GM23338 (cell line): ENCODE results near the gene MICAL2.

Experiments
- CREB1 ChIP-seq: fragments of 250-450 bp; sonication (Bioruptor Pico); IDR thresholded peaks from 2 replicates; pipeline ENCODE4 v1.5.0; 2020; ENCODE audit warnings: low read depth, mild to moderate bottlenecking, moderate library complexity
- ETS1 ChIP-seq: IDR thresholded peaks from 2 replicates; pipeline ENCODE4 v1.6.1; 2016; ENCODE audit warnings: antibody characterized with exemption
- EZH2 ChIP-seq: fragments of 200-600 bp; sonication (generic); IDR thresholded peaks from one replicate; pipeline ENCODE4 v1.8.0; 2017; ENCODE audit warnings: antibody characterized with exemption, mild to moderate bottlenecking, low read depth; ENCODE audit not compliant: unreplicated experiment
- EZH2phosphoT487 ChIP-seq: fragments of 200-600 bp; sonication (generic); IDR thresholded peaks from one replicate; pipeline ENCODE4 v1.8.1; 2018; ENCODE audit warnings: antibody characterized with exemption; ENCODE audit not compliant: unreplicated experiment
- JUNB ChIP-seq: IDR thresholded peaks from one replicate; pipeline ENCODE4 v1.6.1; 2016; ENCODE audit warnings: antibody characterized with exemption; ENCODE audit not compliant: unreplicated experiment
- POLR2AphosphoS5 ChIP-seq: IDR thresholded peaks from 2 replicates; pipeline ENCODE4 v1.6.1; 2016; ENCODE audit warnings: antibody characterized with exemption, low read depth
- REST ChIP-seq: IDR thresholded peaks from one replicate; pipeline ENCODE4 v1.6.1; 2018; ENCODE audit warnings: antibody characterized with exemption; ENCODE audit not compliant: unreplicated experiment
- STAT1 ChIP-seq: IDR thresholded peaks from one replicate; pipeline ENCODE4 v1.6.1; 2016; ENCODE audit warnings: antibody characterized with exemption; ENCODE audit not compliant: unreplicated experiment
- ZNF114 ChIP-seq: fragments of 250-450 bp; sonication (Bioruptor Pico); IDR thresholded peaks from 2 replicates; pipeline ENCODE4 v1.5.0; 2020; ENCODE audit warnings: mild to moderate bottlenecking, moderate library complexity
- TF ChIP-seq, protein P1 (sequence below), 2 experiments: fragments of 200-600 bp in 1 of 2; sonication (generic) in 1 of 2; conservative IDR thresholded peaks; 2 replicates each; pipeline versions ENCODE4 v1.5.1 to v1.6.1; 2016 to 2017; ENCODE audit warnings: antibody characterized with exemption in 2 of 2, low read depth in 2 of 2, mild to moderate bottlenecking in 2 of 2, moderate library complexity in 1 of 2
- TF ChIP-seq, protein P2 (sequence below): fragments of 250-450 bp; sonication (Bioruptor Pico); IDR thresholded peaks from 2 replicates; pipeline ENCODE4 v1.5.0; 2020; ENCODE audit warnings: mild to moderate bottlenecking, moderate library complexity

DNA sequence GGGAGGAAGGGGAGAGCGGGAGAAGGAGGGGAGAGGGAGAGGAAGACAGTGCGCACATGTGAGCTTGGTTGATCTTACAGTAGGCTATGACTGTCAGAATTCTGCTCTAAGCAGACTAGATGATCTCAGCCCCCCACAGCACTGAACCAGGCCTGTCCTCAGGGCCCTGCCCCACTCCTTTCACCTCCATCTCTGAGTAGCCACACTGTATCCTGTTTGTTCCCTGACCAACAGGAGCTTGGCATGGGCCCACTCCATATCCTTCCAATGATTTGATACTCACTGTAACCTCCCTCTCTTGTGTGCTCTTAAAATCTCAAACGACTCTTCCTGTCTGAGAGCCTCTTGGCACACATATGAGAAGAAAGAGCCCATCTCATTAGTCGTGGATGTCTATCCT is 180.9 kb downstream of the MICAL2 start:
- TF ChIP-seq, protein P1, sequence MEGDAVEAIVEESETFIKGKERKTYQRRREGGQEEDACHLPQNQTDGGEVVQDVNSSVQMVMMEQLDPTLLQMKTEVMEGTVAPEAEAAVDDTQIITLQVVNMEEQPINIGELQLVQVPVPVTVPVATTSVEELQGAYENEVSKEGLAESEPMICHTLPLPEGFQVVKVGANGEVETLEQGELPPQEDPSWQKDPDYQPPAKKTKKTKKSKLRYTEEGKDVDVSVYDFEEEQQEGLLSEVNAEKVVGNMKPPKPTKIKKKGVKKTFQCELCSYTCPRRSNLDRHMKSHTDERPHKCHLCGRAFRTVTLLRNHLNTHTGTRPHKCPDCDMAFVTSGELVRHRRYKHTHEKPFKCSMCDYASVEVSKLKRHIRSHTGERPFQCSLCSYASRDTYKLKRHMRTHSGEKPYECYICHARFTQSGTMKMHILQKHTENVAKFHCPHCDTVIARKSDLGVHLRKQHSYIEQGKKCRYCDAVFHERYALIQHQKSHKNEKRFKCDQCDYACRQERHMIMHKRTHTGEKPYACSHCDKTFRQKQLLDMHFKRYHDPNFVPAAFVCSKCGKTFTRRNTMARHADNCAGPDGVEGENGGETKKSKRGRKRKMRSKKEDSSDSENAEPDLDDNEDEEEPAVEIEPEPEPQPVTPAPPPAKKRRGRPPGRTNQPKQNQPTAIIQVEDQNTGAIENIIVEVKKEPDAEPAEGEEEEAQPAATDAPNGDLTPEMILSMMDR (conservative IDR thresholded peaks at IDR 0.05; ENCODE audit: low read depth in 2 of 2), result no peak
- TF ChIP-seq EZH2phosphoT487 (no peak), POLR2AphosphoS5 (no peak), ETS1 (no peak), EZH2 (no peak), REST (no peak), CREB1 (CRISPR knock-in tag) (no peak), JUNB (no peak), ZNF114 (CRISPR knock-in tag) (no peak), STAT1 (no peak)
- TF ChIP-seq, protein P2, sequence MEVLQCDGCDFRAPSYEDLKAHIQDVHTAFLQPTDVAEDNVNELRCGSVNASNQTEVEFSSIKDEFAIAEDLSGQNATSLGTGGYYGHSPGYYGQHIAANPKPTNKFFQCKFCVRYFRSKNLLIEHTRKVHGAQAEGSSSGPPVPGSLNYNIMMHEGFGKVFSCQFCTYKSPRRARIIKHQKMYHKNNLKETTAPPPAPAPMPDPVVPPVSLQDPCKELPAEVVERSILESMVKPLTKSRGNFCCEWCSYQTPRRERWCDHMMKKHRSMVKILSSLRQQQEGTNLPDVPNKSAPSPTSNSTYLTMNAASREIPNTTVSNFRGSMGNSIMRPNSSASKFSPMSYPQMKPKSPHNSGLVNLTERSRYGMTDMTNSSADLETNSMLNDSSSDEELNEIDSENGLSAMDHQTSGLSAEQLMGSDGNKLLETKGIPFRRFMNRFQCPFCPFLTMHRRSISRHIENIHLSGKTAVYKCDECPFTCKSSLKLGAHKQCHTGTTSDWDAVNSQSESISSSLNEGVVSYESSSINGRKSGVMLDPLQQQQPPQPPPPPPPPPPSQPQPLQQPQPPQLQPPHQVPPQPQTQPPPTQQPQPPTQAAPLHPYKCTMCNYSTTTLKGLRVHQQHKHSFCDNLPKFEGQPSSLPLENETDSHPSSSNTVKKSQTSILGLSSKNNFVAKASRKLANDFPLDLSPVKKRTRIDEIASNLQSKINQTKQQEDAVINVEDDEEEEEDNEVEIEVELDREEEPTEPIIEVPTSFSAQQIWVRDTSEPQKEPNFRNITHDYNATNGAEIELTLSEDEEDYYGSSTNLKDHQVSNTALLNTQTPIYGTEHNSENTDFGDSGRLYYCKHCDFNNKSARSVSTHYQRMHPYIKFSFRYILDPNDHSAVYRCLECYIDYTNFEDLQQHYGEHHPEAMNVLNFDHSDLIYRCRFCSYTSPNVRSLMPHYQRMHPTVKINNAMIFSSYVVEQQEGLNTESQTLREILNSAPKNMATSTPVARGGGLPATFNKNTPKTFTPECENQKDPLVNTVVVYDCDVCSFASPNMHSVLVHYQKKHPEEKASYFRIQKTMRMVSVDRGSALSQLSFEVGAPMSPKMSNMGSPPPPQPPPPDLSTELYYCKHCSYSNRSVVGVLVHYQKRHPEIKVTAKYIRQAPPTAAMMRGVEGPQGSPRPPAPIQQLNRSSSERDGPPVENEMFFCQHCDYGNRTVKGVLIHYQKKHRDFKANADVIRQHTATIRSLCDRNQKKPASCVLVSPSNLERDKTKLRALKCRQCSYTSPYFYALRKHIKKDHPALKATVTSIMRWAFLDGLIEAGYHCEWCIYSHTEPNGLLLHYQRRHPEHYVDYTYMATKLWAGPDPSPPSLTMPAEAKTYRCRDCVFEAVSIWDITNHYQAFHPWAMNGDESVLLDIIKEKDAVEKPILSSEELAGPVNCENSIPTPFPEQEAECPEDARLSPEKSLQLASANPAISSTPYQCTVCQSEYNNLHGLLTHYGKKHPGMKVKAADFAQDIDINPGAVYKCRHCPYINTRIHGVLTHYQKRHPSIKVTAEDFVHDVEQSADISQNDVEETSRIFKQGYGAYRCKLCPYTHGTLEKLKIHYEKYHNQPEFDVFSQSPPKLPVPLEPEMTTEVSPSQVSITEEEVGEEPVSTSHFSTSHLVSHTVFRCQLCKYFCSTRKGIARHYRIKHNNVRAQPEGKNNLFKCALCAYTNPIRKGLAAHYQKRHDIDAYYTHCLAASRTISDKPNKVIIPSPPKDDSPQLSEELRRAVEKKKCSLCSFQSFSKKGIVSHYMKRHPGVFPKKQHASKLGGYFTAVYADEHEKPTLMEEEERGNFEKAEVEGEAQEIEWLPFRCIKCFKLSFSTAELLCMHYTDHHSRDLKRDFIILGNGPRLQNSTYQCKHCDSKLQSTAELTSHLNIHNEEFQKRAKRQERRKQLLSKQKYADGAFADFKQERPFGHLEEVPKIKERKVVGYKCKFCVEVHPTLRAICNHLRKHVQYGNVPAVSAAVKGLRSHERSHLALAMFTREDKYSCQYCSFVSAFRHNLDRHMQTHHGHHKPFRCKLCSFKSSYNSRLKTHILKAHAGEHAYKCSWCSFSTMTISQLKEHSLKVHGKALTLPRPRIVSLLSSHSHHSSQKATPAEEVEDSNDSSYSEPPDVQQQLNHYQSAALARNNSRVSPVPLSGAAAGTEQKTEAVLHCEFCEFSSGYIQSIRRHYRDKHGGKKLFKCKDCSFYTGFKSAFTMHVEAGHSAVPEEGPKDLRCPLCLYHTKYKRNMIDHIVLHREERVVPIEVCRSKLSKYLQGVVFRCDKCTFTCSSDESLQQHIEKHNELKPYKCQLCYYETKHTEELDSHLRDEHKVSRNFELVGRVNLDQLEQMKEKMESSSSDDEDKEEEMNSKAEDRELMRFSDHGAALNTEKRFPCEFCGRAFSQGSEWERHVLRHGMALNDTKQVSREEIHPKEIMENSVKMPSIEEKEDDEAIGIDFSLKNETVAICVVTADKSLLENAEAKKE (CRISPR knock-in tag), result no peak
